GM10266 (cell line): ENCODE results near the gene SGSM2.

Experiments used
- DNase-seq: peaks from one replicate; pipeline ENCODE4 v3.0.0; 2012; ENCODE audit errors: extremely low spot score
- TF ChIP-seq, protein P1 (sequence below): IDR thresholded peaks from 2 replicates; pipeline ENCODE4 v1.5.1; 2012; ENCODE audit warnings: mild to moderate bottlenecking, low read depth; ENCODE audit not compliant: control insufficient read depth, insufficient read depth; ENCODE audit errors: missing control alignments

Gene SGSM2

DNA sequence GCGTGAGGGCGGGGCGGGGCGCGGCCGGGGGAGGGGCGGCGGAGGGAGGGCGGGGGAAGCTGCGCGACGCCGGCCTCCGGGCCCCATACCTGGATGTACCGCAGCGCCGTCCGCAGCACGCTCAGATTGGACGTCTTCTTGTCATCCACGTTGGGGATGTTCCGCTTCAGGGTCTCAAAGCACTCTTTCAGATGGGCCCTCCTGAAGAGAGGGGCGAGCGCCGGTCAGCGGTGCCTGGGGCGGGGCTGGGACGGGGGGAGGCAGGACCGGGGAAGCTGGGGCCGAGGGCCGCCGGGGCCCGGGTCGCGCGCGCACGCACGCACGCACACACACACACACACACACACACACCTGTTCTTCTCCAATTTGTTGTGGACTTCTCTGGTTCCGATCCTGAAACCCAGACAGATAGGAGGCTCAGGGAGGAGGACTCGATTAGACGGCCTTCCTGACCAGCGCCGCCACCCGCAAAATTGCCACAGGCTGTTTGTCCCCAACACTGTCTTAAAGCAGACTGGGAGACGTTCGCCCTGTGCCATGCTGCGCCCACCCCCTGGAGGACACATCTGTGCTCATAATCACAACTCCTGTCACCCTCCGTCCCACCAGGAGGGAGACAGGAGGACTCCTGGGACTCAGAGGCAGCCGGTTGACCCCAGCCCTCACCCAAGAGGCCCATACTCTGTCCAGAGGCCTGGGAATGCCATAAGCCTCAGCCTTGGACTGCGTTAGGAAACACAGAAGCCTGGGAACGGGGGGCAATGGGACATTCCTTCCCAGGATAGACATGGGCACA is 56.9 kb downstream of the SGSM2 start:
- no peak for DNase-seq
- TF ChIP-seq, protein P1, sequence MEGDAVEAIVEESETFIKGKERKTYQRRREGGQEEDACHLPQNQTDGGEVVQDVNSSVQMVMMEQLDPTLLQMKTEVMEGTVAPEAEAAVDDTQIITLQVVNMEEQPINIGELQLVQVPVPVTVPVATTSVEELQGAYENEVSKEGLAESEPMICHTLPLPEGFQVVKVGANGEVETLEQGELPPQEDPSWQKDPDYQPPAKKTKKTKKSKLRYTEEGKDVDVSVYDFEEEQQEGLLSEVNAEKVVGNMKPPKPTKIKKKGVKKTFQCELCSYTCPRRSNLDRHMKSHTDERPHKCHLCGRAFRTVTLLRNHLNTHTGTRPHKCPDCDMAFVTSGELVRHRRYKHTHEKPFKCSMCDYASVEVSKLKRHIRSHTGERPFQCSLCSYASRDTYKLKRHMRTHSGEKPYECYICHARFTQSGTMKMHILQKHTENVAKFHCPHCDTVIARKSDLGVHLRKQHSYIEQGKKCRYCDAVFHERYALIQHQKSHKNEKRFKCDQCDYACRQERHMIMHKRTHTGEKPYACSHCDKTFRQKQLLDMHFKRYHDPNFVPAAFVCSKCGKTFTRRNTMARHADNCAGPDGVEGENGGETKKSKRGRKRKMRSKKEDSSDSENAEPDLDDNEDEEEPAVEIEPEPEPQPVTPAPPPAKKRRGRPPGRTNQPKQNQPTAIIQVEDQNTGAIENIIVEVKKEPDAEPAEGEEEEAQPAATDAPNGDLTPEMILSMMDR, result no peak

DNA sequence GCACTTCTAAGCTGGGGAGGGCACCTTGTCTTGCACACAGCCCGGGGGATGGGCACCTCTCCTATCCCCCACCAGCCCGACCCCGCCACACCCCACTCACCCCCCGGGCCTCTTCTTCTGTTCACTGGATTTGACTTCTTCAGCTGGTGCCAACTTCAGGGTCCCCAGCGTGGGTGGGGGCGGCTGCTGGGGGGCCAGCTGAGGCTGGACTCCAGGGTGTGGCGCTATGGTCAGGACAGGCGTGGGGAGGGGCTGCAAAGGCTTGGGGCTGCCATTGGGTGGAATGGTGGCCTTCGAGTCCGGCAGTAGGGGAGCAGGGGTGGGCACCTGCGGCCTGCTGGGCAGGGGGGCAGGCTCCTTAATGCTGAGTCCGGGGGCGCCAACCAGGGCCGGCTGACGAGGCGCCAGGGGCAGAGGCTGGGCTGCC is 57.5 kb downstream of the SGSM2 start:
- no peak for DNase-seq
- TF ChIP-seq, protein P1, result no peak

DNA sequence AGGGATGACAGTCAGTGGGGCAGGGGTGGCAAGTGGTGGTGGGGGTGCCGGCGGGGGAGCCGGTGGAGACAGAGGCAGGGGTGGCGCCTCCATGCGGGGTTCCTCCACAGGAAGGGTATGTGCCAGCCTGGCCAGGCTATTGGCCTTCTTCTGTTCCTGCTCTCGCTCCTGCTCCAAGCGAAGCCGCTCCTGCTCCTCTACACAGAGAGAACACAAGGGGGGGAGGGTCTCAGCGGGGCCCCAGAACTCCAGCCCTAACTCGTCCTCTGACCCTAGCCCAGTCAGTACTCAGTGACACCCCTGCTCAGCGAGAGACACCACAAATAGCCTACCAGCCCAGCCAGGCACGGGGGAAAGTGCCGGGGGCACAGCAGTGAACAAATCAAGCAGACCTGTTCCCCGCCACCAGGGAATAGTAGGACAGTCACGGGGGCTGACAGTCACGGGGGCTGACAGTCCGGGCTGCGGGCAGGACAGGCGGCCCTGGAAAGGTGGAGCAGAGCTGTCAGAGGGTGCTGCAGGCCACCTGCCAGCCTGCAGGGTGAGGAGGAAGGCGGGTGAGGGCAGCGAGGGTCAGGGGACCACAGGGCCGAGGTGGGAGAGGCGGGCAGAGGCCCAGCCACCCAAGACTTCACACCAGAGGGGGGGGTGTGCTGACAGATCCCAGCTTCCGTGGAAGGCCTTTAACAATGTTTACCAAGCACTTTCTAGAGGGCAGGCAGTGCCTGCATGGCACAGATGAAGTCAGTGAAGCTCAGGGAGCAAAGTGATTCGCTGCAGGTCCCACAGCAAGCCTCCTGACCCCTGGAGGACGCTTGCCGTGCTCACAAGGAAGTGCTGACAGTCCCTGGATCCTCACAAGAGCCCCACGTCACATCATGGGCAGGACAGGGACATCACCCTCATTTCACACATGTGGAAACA is 58.2 kb downstream of the SGSM2 start:
- DNase-seq, result no peak
- TF ChIP-seq, protein P1, result no peak

DNA sequence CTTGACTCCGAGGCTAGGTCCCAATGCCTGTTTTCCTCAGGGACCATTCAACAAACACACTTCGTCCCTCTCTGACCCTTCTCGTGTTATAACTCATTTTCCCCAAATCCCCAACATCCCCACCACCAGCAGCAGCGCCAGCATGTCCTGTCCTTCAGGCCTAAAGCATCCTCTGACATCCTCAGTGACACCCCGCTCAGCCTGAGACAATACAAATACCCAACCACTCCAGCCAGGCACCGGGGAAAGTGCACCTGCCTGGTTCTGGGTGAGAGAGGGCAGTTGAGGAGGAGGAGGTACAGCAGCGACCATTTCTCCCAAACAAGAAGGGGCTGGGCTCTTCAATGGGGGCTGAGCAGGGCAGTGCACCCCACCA is 58.9 kb downstream of the SGSM2 start:
- DNase-seq, result no peak
- TF ChIP-seq, protein P1, result no peak

DNA sequence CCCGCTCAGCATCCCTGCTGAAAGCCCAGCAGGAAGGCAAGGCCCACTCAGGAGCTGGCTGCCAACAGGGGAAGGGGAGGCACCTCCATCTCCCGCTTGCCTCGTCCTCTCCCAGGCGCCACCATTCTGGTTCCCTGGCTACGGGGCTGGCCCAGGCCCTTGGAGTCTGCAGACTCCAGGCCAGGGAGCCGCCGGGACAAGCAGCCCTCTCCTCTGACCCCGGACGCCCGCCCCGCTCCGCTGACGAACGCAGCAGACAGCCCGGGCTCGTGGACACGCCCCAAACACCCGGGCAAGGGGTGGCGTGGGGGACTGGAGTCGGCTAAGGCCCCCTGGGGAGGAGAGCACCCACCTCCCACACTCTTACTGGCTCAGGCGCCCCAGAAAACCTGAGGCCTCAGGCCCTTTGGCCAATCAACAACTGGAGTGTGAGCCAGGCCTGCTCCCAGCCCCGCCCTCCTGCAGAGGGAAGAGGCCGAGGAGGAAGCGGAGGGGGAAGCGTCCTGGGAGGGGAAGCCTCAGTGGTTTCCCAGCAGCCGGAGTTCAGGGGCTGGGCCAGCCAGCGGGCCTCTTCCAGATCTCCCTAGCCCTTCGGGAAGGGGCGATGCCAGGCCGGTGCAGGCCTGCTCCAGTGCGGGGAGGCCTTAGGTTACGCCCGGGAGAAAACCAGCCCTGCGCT is 59.4 kb downstream of the SGSM2 start:
- peak; percentile 85 for DNase-seq
- TF ChIP-seq, protein P1, result no peak

DNA sequence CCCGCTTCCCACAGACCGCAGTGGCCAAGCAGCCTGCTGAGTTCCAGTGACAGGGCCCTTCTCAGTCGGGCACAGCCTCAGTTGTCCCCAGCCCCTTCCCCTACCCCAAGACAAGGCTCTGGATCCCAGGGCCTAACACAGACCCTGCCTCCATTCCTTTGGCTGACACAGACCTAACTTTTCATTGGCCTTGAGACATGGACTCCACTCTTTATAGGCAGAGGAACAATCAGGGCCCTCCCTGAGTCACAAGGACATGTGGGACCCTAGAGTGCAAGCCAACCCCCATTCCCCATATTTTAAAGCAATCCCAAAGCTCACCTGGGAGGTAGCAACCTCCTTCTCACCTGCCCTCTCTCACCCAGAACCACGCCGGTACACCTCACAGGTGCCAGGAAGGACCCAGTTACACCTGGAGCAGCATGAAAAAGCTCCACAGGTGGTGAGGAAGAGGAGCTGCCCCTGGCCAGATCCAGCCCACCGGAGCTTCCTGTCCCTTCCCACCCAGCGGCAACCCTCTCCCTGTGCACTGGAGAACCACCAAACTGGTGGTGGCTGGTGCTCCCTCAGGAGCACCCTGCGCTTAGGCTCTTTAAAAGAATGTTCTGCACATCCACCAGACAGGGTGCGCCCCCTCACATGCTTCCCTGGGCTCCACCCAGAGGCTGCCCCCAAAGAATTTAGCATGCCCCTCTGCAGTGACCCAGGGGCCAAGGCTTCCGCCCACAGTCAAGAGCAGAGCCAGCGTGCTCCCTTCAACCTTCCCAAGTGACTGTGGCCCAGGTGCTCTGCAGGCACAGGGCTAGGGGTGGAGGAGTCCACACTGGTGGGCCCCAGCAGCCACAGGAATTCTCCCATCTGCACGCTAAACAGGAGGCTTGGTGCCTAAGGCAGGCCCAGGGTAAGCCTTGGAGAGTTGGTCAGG is 60.2 kb downstream of the SGSM2 start:
- no peak for DNase-seq

More for the DNA sequence above, 60.2 kb downstream of the SGSM2 start:
- TF ChIP-seq, protein P1, result no peak
